ENCODE measurements around the gene LEMD2.

Gene LEMD2

GRCh38 chr6:33792981-33793380, 4.1 kb upstream of the LEMD2 start:
- DNase-seq, result no peak

- DNase-seq, result no peak
Measured at GRCh38 chr6:33791620-33792019, 2.7 kb upstream of the LEMD2 start.

GRCh38 chr6:33790910-33791309, 2.0 kb upstream of the LEMD2 start:
- no peak for DNase-seq

GRCh38 chr6:33790379-33790778, 1.4 kb upstream of the LEMD2 start:
- DNase-seq, result no peak

- DNase-seq, result no peak
Measured at GRCh38 chr6:33789550-33789895, 593 bp upstream of the LEMD2 start.

GRCh38 chr6:33787954-33788693, 806 bp downstream of the LEMD2 start:
- DNase-seq, result peak; percentile 34

GRCh38 chr6:33787346-33787953, 1.5 kb downstream of the LEMD2 start:
- no peak for DNase-seq

- no peak for DNase-seq
Measured at GRCh38 chr6:33786736-33787135, 2.2 kb downstream of the LEMD2 start.

GRCh38 chr6:33785778-33786177, 3.2 kb downstream of the LEMD2 start:
- DNase-seq, result no peak

GRCh38 chr6:33784787-33785186, 4.1 kb downstream of the LEMD2 start:
- no peak for DNase-seq

- DNase-seq, result no peak
Measured at GRCh38 chr6:33783781-33784520, 5.0 kb downstream of the LEMD2 start.

- no peak for DNase-seq
Measured at GRCh38 chr6:33782561-33782960, 6.4 kb downstream of the LEMD2 start.

- no peak for DNase-seq
Measured at GRCh38 chr6:33781131-33781975, 7.6 kb downstream of the LEMD2 start.

GRCh38 chr6:33779895-33780294, 9.0 kb downstream of the LEMD2 start:
- DNase-seq, result no peak

GRCh38 chr6:33779290-33779689, 9.6 kb downstream of the LEMD2 start:
- no peak for DNase-seq

- DNase-seq, result no peak
Measured at GRCh38 chr6:33778444-33779121, 10.3 kb downstream of the LEMD2 start.

- no peak for DNase-seq
Measured at GRCh38 chr6:33777398-33778388, 11.2 kb downstream of the LEMD2 start.

- no peak for DNase-seq
Measured at GRCh38 chr6:33776764-33777163, 12.2 kb downstream of the LEMD2 start.

- DNase-seq, result no peak
Measured at GRCh38 chr6:33776186-33776585, 12.7 kb downstream of the LEMD2 start.

- no peak for DNase-seq
Measured at GRCh38 chr6:33774774-33775173, 14.2 kb downstream of the LEMD2 start.

GRCh38 chr6:33772902-33773472, 15.9 kb downstream of the LEMD2 start:
- DNase-seq, result no peak
